Activated naive CD4-positive, alpha-beta T cell treated with Interleukin-2 at 50 U/mL for 16 hours (primary cell): Measurements from ENCODE around the gene CGB2.
A peak's percentile ranks its signal among the peaks of the same experiment; 100 is the strongest.

ENCODE experiments used
- DNase-seq: peaks from one replicate; pipeline ENCODE4 v3.0.0-alpha.2; 2020

The CGB2 gene

GRCh38 chr19:49070416-49070815 is 38.7 kb downstream of the CGB2 start:
- DNase-seq: no peak

DNA sequence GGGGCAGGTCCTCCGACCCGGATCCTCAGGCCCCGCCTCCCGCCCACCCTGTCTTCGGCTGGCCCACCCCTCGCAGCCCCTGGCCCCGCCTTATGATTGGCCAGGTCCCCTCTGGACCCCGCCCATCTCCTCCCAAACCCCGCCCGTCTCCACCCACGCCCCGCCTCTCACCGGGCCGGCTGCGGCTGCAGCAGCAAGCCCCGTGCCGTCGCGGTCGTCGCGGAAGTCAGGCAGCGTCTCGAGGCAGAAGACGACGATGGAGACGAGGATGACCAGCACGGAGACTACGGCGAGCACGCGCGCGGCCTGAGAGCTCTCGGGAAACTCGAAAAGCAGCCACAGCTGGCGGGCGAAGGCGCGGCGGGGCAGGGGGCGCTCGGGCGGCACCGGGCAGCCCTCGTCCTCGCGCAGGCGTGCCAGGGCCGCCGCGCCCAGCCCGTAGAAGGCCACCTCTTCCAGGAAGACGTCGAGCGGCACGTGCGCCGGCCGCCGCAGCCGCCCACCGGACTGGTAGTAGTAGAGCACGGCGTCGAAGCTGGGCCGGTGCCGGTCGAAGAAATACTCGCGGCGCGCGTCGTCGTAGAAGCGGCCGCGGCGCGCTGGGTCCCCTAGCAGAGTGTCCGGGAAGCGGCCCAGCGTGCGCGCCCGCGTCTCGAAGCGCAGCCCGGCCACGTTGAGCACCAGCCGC is 40.3 kb downstream of the CGB2 start:
- DNase-seq: peak; percentile 25

GRCh38 chr19:49073514-49074378 is 42.1 kb downstream of the CGB2 start:
- DNase-seq: no peak

DNA sequence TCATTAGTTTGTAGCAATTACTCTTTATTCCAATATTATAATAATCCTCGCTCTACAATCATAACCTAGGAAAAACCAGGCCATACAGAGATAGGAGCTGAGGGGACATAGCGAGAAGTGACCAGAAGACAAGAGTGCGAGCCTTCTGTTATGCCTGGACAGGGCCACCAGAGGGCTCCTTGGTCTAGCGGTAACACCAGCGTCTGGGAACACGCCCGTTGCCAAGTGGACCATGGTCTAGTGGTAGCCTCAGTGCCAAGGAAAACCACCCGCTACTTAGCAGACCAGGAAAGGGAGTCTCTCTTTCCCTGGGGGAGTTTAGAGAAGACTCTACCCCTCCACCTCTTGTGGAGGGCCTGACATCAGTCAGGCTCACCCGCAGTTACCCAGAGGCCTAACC is 43.2 kb downstream of the CGB2 start:
- peak; percentile 23 for DNase-seq

DNA sequence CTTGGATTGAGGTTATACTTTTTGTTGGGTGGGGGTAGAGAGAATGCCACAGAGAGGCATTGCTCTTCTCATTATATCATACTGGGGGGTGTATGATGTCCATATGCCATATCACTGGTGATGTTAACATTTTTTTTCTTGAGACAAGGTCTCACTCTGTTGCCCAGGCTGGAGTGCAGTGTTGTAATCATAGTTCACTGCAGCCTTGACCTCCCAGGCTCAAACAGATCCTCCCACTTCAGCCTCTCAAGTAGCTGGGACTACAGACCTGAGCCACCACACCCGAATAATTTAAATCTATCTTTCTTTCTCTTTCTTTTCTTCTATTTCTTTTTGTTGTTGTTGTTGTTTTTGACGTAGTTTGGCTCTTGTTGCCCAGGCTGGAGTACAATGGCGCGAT is 48.7 kb downstream of the CGB2 start:
- no peak for DNase-seq

- no peak for DNase-seq
Measured at GRCh38 chr19:49081273-49081672, 49.6 kb downstream of the CGB2 start.
